SK-N-SH treated with all-trans-retinoic acid at 6 μM for 48 hours (cell line): ENCODE measurements around the gene AOPEP.

Experiments used
- ARNTL ChIP-seq: fragments of 450-650 bp; formaldehyde crosslinking; IDR thresholded peaks from 2 replicates; pipeline ENCODE4 v1.5.0; 2020; ENCODE audit warnings: low read depth, mild to moderate bottlenecking, moderate library complexity, borderline replicate concordance
- BACH2 ChIP-seq: fragments of 250-450 bp; sonication (Bioruptor Pico); IDR thresholded peaks from 2 replicates; pipeline ENCODE4 v1.9.0; 2021; ENCODE audit warnings: mild to moderate bottlenecking, borderline replicate concordance
- CREB5 ChIP-seq: fragments of 250-450 bp; sonication (Bioruptor Pico); IDR thresholded peaks from 2 replicates; pipeline ENCODE4 v1.5.1; 2020; ENCODE audit warnings: low read depth, mild to moderate bottlenecking, moderate library complexity
- GLIS3 ChIP-seq: fragments of 250-450 bp; sonication (Bioruptor Pico); IDR thresholded peaks from 2 replicates; pipeline ENCODE4 v1.5.0; 2020; ENCODE audit warnings: mild to moderate bottlenecking, moderate library complexity
- ISL1 ChIP-seq: fragments of 250-450 bp; sonication (Bioruptor Pico); IDR thresholded peaks from 2 replicates; pipeline ENCODE4 v2.1.2; 2022; ENCODE audit warnings: mild to moderate bottlenecking, moderate library complexity
- PATZ1 ChIP-seq: fragments of 250-450 bp; sonication (Bioruptor Pico); IDR thresholded peaks from 2 replicates; pipeline ENCODE4 v1.8.0; 2020; ENCODE audit warnings: mild to moderate bottlenecking, moderate library complexity, borderline replicate concordance
- PPARA ChIP-seq: fragments of 250-450 bp; sonication (Bioruptor Pico); IDR thresholded peaks from 2 replicates; pipeline ENCODE4 v1.5.0; 2020; ENCODE audit warnings: mild to moderate bottlenecking, borderline replicate concordance
- RARB ChIP-seq: fragments of 250-450 bp; sonication (Bioruptor Pico); IDR thresholded peaks from 2 replicates; pipeline ENCODE4 v1.8.0; 2021; ENCODE audit warnings: mild to moderate bottlenecking, moderate library complexity
- SNAI2 ChIP-seq: fragments of 250-450 bp; sonication (Bioruptor Pico); IDR thresholded peaks from 2 replicates; pipeline ENCODE4 v1.5.0; 2020; ENCODE audit warnings: mild to moderate bottlenecking, moderate library complexity
- TCF4 ChIP-seq: fragments of 250-450 bp; sonication (Bioruptor Pico); IDR thresholded peaks from 2 replicates; pipeline ENCODE4 v1.8.0; 2021; ENCODE audit warnings: mild to moderate bottlenecking, moderate library complexity, borderline replicate concordance
- ZFP3 ChIP-seq: fragments of 250-450 bp; sonication (Bioruptor Pico); IDR thresholded peaks from 2 replicates; pipeline ENCODE4 v1.5.0; 2020; ENCODE audit warnings: mild to moderate bottlenecking, moderate library complexity
- ZFP30 ChIP-seq: fragments of 450-650 bp; formaldehyde crosslinking; IDR thresholded peaks from 2 replicates; pipeline ENCODE4 v1.5.0; 2022; ENCODE audit warnings: mild to moderate bottlenecking, moderate library complexity
- ZNF8 ChIP-seq: fragments of 450-650 bp; formaldehyde crosslinking; IDR thresholded peaks from 2 replicates; pipeline ENCODE4 v1.5.0; 2020; ENCODE audit warnings: mild to moderate bottlenecking, moderate library complexity

GRCh38 chr9:94984891-94985476 is 258.5 kb downstream of the AOPEP start:
- TF ChIP-seq ZFP30 (CRISPR knock-in tag), result no peak
- TF ChIP-seq PATZ1 (CRISPR knock-in tag), result no peak
- TF ChIP-seq BACH2 (CRISPR knock-in tag), result no peak
- TF ChIP-seq ZFP3, result no peak
- TF ChIP-seq SNAI2, result no peak
- TF ChIP-seq ISL1 (CRISPR knock-in tag), result no peak
- no peak for TF ChIP-seq ARNTL (CRISPR knock-in tag)
- no peak for TF ChIP-seq GLIS3
- no peak for TF ChIP-seq RARB (CRISPR knock-in tag)
- TF ChIP-seq CREB5 (CRISPR knock-in tag), result no peak
- TF ChIP-seq TCF4, result no peak
- TF ChIP-seq PPARA (CRISPR knock-in tag), result no peak
- TF ChIP-seq ZNF8 (CRISPR knock-in tag), result no peak
